Measurements from ENCODE around the gene TBCK.
"Not testable (repeated sequence)": the region's sequence is repeated elsewhere in the genome, so short reads cannot be mapped to it uniquely, and the experiment has no call there.

Gene TBCK

GRCh38 chr4:106213291-106213690 is 102.7 kb downstream of the TBCK start:
- DNase-seq (ENCODE audit: low read depth): not testable (repeated sequence)

- DNase-seq (ENCODE audit: low read depth): no peak
These were observed 106.0 kb downstream of the TBCK start for GRCh38 chr4:106210021-106210420.

DNA sequence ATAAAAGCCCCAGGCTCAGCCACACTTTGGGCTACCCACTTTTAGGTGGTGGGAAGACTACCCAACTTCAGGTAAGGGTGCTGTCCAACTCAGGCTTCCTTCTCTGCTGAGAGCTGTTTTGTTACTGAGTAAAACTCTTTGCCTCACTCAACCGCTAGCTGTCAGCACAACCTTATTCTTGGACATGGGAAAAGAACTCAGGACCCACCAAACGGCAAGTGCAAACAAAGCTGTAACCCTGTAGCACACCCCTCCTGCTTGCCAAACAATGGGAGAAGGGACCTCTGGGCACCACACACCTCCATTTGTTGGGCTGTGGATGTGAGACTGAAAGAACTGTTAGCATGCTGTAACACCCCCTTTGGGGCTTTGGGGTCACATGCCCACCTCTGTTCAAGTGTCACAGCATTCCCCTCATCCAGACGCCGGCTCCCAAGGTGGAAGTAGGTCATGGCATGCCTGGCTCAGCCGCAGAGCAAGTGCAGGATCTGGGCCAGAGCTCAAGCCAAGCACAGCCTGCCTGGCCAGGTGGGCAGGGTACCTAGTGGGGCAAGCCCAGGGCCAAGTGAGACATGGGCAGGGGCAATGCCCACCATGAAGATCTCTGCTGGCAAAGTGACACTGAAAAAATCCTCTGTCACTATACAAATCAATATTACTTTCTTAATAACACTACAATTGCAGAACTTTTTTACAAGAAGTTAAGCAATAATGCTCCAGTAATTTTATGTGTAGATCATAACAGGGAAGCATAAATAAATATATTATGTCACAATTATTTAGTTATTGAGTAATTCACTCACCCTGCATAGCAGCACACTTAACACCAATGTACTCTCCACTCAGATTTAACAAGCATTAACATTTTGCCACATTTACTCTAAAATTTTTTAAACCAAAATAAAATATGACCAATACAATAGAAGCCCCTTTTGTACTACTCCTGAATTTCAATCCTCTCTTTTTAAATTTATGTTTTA is 107.2 kb downstream of the TBCK start:
- no peak for DNase-seq (ENCODE audit: low read depth)

- no peak for DNase-seq (ENCODE audit: low read depth)
These were observed 114.6 kb downstream of the TBCK start for GRCh38 chr4:106201373-106201772.

- DNase-seq (ENCODE audit: low read depth): no peak
These were observed 120.5 kb downstream of the TBCK start for GRCh38 chr4:106195435-106195950.

DNA sequence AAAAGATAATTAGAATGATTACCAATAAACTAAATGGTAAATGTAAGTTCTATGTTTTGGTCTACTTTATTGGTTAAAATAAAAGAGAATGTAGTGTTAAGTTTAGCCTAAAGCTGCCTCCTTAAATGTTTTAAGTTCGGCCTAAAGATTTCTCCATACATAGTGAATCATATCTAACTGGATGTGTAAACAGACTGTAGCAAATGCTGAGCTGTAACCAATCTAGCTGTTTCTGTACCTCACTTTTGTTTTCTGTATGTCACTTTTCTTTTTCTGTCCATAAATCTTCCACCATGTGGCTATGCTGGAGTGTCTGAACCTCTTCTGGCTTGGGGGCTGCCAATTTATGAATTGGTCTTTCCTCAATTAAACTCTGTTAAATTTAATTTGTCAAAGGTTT is 121.2 kb downstream of the TBCK start:
- DNase-seq (ENCODE audit: low read depth): no peak

DNA sequence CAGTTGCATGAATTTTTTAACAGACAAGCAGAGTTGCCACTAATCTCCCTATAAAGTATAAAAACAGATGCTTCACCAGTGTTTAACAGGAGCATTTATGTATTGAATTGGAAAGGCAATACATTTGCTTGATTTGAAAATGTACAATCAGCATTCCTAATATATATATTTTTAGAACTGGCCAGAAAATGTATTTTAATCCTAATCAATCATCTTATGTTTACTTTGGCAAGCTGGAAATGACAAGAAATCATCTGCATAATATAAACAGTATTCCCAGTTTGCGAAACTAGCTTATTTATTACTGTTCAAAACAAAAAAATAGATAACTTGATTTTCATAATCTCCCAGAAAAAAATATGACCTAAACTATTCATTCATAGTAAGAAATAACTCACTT is 123.9 kb downstream of the TBCK start:
- DNase-seq (ENCODE audit: low read depth): no peak

GRCh38 chr4:106186201-106186600 is 129.8 kb downstream of the TBCK start:
- no peak for DNase-seq (ENCODE audit: low read depth)

DNA sequence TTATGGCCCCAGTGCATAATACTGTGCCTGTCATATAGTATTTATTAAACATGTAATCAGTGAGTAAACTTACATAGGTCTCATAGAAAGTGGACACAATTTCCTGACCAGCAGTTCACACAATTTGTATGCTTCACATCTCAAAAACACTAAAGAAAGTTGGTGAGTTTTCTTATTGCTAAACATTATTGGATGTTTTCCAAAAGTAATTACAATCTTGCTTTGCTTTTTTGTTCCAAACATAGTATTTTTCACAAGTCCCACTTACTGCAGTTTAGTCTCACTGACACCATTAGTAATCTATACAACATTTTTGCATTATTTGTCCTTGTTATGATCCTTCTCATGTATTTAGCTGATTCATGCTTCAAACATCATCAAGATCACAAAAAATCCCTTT is 132.5 kb downstream of the TBCK start:
- DNase-seq (ENCODE audit: low read depth): no peak

DNA sequence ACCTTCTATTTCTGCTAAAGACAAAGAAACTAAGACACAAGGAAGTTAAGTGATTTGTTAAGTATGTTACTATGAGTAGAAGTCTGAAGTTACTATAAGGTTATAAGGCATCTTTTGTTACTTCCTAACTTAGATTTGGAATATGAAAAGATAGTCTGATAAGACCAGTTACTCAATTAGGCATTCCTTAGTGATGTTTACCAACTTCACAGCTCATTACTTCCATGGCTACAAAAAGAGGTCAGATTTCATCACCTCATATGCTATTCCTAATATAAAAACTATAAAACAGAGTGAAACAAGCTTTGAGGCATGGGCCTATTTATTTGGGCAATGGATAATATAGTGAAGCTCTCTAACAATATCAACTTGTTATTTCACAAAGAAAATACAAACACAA is 143.1 kb downstream of the TBCK start:
- no peak for DNase-seq (ENCODE audit: low read depth)

GRCh38 chr4:106165351-106166010 is 150.5 kb downstream of the TBCK start:
- DNase-seq (ENCODE audit: low read depth): no peak

GRCh38 chr4:106162278-106162677 is 153.7 kb downstream of the TBCK start:
- no peak for DNase-seq (ENCODE audit: low read depth)

- DNase-seq (ENCODE audit: low read depth): no peak
These were observed 155.4 kb downstream of the TBCK start for GRCh38 chr4:106160560-106160959.

GRCh38 chr4:106149911-106150310 is 166.1 kb downstream of the TBCK start:
- DNase-seq (ENCODE audit: low read depth): no peak

- no peak for DNase-seq (ENCODE audit: low read depth)
These were observed 167.0 kb downstream of the TBCK start for GRCh38 chr4:106149026-106149425.

GRCh38 chr4:106142616-106143127 is 173.3 kb downstream of the TBCK start:
- DNase-seq (ENCODE audit: low read depth): no peak

DNA sequence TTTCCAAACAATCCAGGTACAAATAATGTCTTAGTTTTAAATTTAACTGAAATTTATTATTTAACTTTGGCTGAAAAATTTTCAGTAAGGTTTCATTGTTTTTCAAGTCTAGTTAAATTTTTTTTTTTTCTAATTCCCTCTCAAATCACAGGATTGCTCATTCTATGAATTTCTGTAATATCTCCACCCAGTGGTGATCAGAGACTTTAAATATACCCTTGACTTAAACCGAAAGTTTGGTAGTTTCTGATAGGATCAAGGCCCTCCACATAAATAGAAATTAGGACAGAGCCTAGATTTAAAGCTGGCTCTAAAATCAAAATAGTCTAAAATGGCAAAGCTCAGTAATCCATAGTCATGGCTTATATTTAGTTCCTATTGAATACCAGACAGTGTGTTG is 175.4 kb downstream of the TBCK start:
- DNase-seq (ENCODE audit: low read depth): no peak

GRCh38 chr4:106136777-106137331 is 179.2 kb downstream of the TBCK start:
- no peak for DNase-seq (ENCODE audit: low read depth)

DNA sequence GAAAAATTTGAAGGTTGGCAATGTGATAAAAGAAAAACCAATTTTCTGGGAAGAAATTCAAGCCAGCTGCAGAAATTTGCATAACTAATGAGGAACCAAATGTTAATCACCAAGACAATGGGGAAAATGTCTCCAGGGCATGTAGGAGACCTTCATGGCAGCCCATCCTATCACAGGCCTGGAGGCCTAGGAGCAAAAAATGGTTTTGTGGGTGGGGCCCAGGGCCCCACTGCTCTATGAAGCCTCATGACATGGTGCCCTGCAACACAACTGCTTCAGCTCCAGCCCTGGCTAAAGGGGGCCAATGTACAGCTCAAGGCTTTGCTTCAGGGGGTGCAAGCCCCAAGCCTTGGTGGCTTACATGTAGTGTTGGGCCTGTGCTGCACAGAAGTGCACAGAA is 184.0 kb downstream of the TBCK start:
- no peak for DNase-seq (ENCODE audit: low read depth)

DNA sequence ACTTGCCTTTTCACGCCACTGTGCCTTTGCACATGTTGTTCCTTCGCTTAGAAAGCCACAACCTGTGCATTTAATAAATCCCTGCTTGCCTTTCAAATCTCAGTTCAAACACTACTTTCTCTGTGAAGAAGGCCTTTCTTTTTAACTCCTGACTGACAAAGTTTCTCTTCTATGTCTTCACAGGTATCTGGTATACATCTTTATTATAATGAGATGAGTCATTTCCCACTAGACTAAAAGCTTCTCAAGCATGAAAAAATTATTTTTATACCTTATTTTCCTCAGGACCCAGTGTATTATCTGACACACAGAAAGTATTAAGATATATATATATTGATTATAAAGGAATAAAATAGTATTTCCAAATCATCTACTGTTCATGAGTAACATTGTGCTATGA is 189.9 kb downstream of the TBCK start:
- DNase-seq (ENCODE audit: low read depth): no peak

GRCh38 chr4:106119949-106120555 is 196.0 kb downstream of the TBCK start:
- not testable (repeated sequence) for DNase-seq (ENCODE audit: low read depth)

GRCh38 chr4:106116025-106116424 is 200.0 kb downstream of the TBCK start:
- DNase-seq (ENCODE audit: low read depth): no peak
